Stimulated activated CD4-positive, alpha-beta T cell treated with anti-CD3 and anti-CD28 coated beads, Interleukin-15, amount 100 ng/mL, for 48 hours (primary cell): ENCODE data around the gene ANKS1A.
A peak's percentile ranks its signal among the peaks of the same experiment; 100 is the strongest.
"Not testable (repeated sequence)": the region's sequence is repeated elsewhere in the genome, so short reads cannot be mapped to it uniquely, and the experiment has no call there.

Experiments used
- DNase-seq, 2 donors: peaks; one replicate each; pipeline ENCODE4 v3.0.0-alpha.2; 2020; ENCODE audit warnings: low read depth in 2 of 2

ANKS1A gene

GRCh38 chr6:34884073-34884472 is 5.0 kb upstream of the ANKS1A start:
- DNase-seq: not testable (repeated sequence)

- no peak for DNase-seq
These were observed 4.1 kb upstream of the ANKS1A start for GRCh38 chr6:34884996-34885395.

GRCh38 chr6:34885837-34886236 is 3.2 kb upstream of the ANKS1A start:
- not testable (repeated sequence) for DNase-seq

GRCh38 chr6:34887753-34888513 is 1.1 kb upstream of the ANKS1A start, which contains the start of gene TAF11:
TSS of gene TAF11 (minus strand) at chr6:34888042. CDS start at chr6:34887957, 85 bp downstream.
- peak; percentile 81 to 89 for DNase-seq

- no peak for DNase-seq
These were observed 570 bp upstream of the ANKS1A start for GRCh38 chr6:34888514-34888856.

GRCh38 chr6:34890533-34890925 is 1.5 kb downstream of the ANKS1A start:
- DNase-seq: no peak

- DNase-seq: no peak
These were observed 2.2 kb downstream of the ANKS1A start for GRCh38 chr6:34891296-34891695.

GRCh38 chr6:34894693-34895092 is 5.6 kb downstream of the ANKS1A start:
- no peak for DNase-seq

- DNase-seq: no peak
These were observed 8.1 kb downstream of the ANKS1A start for GRCh38 chr6:34897130-34897529.

GRCh38 chr6:34897716-34898115 is 8.7 kb downstream of the ANKS1A start:
- DNase-seq: no peak

GRCh38 chr6:34899748-34900147 is 10.7 kb downstream of the ANKS1A start:
- not testable (repeated sequence) for DNase-seq

GRCh38 chr6:34900321-34901031 is 11.4 kb downstream of the ANKS1A start:
- DNase-seq: no peak

- DNase-seq: no peak
These were observed 12.9 kb downstream of the ANKS1A start for GRCh38 chr6:34901930-34902329.

- no peak for DNase-seq
These were observed 16.0 kb downstream of the ANKS1A start for GRCh38 chr6:34904990-34905613.

- no peak for DNase-seq
These were observed 17.8 kb downstream of the ANKS1A start for GRCh38 chr6:34906826-34907225.

- DNase-seq: no peak
These were observed 19.1 kb downstream of the ANKS1A start for GRCh38 chr6:34908194-34908593.

GRCh38 chr6:34909320-34909883 is 20.3 kb downstream of the ANKS1A start:
- no peak for DNase-seq

- DNase-seq: no peak
These were observed 22.8 kb downstream of the ANKS1A start for GRCh38 chr6:34911822-34912221.

GRCh38 chr6:34912715-34913464 is 23.8 kb downstream of the ANKS1A start:
- DNase-seq: peak; percentile 10

- no peak for DNase-seq
These were observed 25.3 kb downstream of the ANKS1A start for GRCh38 chr6:34914358-34914757.

GRCh38 chr6:34916348-34916967 is 27.4 kb downstream of the ANKS1A start:
- DNase-seq: no peak
